ENCODE results near the gene GDNF.

GRCh38 chr5:37767961-37768360 lies 71.9 kb downstream of the GDNF start:
- TF ChIP-seq POLR2A (IDR thresholded peaks at IDR 0.05) (no peak), CTCF (IDR thresholded peaks at IDR 0.05) (no peak)

Data from esophagus squamous epithelium (tissue), 4 donors.